Right ventricle myocardium inferior (tissue), 1 donor: ENCODE results near the gene FLNA. TPM values are rescaled to one million over a fixed set of nuclear protein-coding genes. Genes with fewer than 3 reads are reported as not detected.
"Not testable (repeated sequence)": the region's sequence is repeated elsewhere in the genome, so short reads cannot be mapped to it uniquely, and the experiment has no call there.

Experiments used
- ATAC-seq: fragments of 200-7000 bp; cut with Tn5 transposase; one replicate; pipeline ENCODE4 v1.9.1; 2020; ENCODE audit warnings: mild to moderate bottlenecking, moderate library complexity
- DNase-seq: peaks from one replicate; pipeline ENCODE4 v3.0.0; 2021; ENCODE audit errors: missing footprints
- intact Hi-C: fragments of 100-400 bp; cut with DNase I; formaldehyde crosslinking; loops from one replicate; pipeline ENCODE4 v1.11.0; 2022
- total RNA-seq: library from RNA; stranded (reverse); fragmentation: NEBNext Ultra II Directional; extraction: Animal tissue kit (Norgen Biotek cat#: 25700); gene quantifications from one replicate; pipeline ENCODE4 v1.2.1, GENCODE V29; 2021
- donor health status: DM: no; HTN: yes; CAD: no; lungs with severe emphysema.

FLNA gene
- total RNA-seq, 1 donor from 2014 or later: 253 TPM

DNA sequence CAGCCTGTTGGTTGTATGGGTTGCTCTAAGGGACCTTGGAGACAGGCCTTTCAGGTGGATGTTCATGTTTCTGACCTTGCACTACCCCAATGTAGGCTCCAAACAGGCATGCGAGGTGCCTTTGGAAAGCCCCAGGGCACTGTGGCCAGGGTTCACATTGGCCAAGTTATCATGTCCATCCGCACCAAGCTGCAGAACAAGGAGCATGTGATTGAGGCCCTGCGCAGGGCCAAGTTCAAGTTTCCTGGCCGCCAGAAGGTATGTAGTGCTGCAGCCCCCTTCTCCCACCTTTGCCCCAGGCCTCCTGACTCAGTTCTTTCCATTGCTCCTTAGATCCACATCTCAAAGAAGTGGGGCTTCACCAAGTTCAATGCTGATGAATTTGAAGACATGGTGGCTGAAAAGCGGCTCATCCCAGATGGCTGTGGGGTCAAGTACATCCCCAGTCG is 26.0 kb upstream of the FLNA start:
- DNase-seq, ATAC-seq, intact Hi-C loops: not testable (repeated sequence)

- ATAC-seq: no peak
- intact Hi-C loops: loop anchor here (1.0 kb wide), 1 partner anchor 10 kb away; the partner anchor contains the start of gene DNASE1L1
- DNase-seq: no peak
These were observed 25.3 kb upstream of the FLNA start for GRCh38 chrX:154399527-154400368.

DNA sequence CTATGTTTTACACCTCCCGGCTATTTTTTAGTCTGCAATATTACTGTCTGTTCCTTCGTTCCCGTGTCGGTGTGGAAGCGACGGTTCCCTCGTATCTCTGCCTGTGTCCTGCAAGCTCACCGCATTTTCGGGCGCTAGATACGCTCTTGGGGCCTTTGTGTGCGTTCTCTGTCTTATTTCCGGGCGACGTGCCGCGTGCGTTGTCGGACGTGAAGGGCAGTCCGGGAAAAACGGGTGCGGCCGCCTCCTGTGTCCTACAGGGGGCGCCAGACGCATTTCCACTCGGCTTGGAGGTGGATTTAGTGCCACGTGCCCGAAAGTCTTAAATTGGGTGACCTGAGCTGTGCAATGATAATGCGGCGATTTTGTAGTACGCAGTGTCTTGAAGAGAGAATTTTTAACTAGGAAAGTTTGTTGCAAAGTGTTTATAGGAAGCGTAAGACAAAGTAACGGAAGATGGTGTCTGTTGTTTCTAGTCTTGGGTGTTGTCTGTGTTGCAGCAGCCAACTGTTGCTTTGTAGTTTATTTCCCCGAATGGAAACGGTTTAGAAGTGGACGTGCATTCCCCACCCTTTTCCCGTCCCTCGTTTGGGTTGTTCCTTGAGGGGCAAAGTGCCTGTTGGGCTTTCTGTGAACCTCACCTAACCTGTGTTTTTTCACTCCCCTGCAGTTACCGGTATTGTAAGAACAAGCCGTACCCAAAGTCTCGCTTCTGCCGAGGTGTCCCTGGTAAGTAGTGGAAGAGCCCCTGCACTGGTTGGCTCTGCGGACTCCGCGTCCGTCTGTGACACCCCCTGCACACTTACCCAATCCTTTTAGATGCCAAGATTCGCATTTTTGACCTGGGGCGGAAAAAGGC is 24.5 kb upstream of the FLNA start:
- DNase-seq (peak; percentile 94), ATAC-seq (peak; percentile 55)
- intact Hi-C loops: loop anchor here (1.0 kb wide), 1 partner anchor 10 kb away; the partner anchor contains the start of gene DNASE1L1

DNA sequence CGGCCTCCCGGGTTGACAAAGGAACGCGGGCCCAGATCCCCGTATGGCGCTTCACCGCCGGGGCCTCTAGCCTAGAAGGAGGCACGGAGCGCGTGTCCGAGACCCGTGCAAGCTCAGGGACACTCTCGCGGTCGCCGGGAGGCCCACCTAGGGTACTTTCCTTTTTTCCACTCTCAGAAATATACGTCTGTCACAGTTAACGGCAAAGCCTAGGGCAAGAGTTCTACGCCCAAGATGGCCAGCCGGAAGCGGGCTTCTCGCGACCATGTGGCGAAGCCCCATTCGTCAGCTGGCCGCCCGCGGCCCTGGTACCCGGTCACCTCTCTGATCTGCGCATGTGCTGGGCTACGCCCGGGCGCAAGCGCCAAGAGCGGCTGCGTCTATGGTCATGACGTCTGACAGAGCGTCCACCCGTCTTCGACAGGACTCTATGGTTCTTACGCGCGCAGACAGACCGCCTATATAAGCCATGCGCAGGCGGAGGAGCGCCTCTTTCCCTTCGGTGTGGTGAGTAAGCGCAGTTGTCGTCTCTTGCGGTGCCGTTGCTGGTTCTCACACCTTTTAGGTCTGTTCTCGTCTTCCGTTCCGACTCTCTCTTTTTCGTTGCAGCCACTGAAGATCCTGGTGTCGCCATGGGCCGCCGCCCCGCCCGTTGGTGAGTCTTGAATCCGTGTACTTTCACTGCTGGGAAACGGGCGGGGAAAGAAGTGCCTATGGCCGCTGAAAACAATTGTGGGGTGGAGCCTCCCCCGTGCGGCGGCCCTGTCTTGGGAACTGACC is 23.6 kb upstream of the FLNA start, which contains the start of gene RPL10:
RPL10 (plus strand) TSS at position 490 of the 780 bp plus-strand sequence; CDS start at position 633, 143 bp downstream.
- peak; percentile 92 for ATAC-seq
- peak; percentile 97 for DNase-seq
- intact Hi-C loops: no loop called here

GRCh38 chrX:154396973-154397887 is 22.8 kb upstream of the FLNA start:
- intact Hi-C loops: no loop called here
- DNase-seq (peak; percentile 86), ATAC-seq (peak; percentile 88)

- ATAC-seq, intact Hi-C loops, DNase-seq: not testable (repeated sequence)
These were observed 21.9 kb upstream of the FLNA start for GRCh38 chrX:154396363-154396762.

- ATAC-seq: peak; percentile 93
- intact Hi-C loops: loop anchor here (10.0 kb wide), 1 partner anchor 375 kb away; the partner anchor contains the start of gene IRAK1
- DNase-seq: not testable (repeated sequence)
These were observed 15.6 kb upstream of the FLNA start for GRCh38 chrX:154389812-154390747.

GRCh38 chrX:154388649-154389048 is 14.2 kb upstream of the FLNA start:
- DNase-seq: not testable (repeated sequence)
- intact Hi-C loops: loop anchor here (10.0 kb wide), 1 partner anchor 374 kb away; the partner anchor contains the start of gene IRAK1
- peak; percentile 0 for ATAC-seq

- peak; percentile 19 for ATAC-seq
- DNase-seq: not testable (repeated sequence)
These were observed 13.7 kb upstream of the FLNA start for GRCh38 chrX:154388094-154388493.

DNA sequence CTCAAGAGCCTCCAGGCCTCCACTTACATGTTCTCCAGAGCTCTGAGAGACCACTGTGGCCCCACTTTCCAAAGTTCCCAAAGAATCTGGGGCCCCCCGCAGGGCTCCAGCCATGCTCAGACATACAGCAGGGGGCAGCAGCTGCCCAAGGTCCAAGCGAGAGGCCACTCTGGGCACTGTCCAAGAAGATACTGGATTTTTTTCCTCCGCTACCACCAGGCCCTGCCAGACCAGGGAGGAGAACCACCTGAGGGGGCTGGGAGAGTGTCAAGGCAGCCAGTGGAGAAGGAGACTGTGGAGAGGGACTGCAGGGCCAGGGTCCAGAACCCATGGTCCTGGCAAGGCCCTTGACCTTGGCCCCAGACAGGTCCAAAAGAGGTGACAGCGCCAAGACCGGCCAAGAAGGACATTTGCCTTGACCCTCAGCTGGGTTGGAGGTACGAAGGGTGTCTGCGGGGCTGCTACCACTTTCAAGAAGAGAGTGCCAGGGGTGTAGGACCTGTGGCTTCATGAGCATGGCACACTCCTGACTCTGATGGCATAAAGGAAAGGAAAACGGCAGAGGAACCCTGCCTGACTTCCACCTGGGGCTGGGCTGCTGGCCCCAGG is 10.0 kb upstream of the FLNA start:
- DNase-seq: no peak
- intact Hi-C loops: loop anchor here (10.0 kb wide), 1 partner anchor 370 kb away; the partner anchor contains the start of gene IRAK1
- no peak for ATAC-seq

More at GRCh38 chrX:154388094-154388493, 13.7 kb upstream of the FLNA start:
- intact Hi-C loops: loop anchor here (10.0 kb wide), 1 partner anchor 373 kb away; the partner anchor contains the start of gene IRAK1

DNA sequence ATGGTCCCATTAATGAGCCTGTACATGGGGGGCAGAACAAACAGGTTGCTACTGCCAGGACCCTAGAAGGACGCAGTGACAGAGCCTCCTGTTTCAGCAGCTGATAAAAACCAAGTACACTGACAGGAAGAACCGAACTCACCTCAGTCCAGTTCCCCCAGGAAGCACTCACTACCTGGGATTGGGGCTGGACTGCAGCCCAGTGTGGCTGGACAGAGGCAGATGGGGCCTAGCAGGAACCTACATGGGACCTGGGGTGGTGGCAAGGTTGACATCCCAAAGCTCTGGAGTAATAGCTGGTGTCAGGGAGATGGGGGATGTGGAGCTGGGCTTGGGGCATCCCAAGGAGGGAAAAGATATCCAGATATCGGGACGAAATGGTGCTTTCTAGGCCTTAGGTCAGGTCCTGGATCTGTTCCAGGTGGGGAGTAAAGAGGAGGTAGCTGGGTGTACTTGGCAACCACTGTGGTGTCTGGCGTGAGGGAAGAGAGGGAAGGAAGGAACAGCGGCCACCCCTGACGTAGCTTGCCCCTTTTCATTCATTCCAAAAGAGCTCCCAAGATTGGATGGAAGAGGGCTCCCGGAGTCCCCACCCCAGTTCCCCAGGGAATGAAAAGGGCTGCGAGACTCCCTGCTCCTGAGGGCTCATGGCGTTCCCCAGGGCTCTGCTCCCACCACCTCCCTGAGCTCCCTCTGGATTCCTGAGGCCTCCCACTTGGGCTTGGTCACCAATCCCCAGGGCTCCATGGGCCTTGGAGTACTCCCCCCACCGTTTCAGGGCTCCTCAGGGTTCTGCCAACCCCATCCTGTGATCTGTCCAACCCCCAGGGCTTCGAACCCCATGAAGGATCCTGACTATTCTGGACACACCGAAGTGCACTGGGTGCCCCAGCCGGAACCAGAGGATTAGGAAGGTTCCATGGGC is 9.2 kb upstream of the FLNA start:
- intact Hi-C loops: loop anchor here (10.0 kb wide), 1 partner anchor 369 kb away; the partner anchor contains the start of gene IRAK1
- no peak for DNase-seq
- no peak for ATAC-seq

DNA sequence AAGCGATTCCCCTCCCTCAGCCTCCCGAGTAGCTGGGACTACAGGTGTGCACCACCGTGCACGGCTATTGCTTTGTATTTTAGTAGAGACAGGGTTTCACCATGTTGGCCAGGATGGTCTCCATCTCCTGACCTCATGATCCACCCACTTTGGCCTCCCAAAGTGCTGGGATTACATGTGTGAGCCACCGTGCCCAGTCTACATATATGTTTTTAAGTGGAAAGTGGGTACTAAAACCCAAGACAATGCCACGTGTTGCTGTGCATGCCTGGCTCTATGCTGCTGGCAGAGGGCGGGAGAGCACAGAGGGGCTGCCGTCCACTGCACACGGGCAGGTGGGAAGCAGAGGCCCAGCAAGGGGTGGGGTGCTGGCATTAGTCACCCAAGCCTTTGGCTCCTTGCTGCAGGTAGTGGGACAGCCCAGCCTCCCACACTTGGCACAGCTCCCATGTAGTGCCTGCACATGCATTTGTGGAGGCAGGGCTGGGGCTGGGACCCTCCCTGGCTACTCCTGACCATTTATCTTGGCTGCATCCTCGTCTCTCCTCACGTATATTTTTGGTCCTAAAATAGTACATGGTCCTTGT is 8.1 kb upstream of the FLNA start:
- DNase-seq (no peak), ATAC-seq (no peak)
- intact Hi-C loops: loop anchor here (10.0 kb wide), 1 partner anchor 368 kb away; the partner anchor contains the start of gene IRAK1

DNA sequence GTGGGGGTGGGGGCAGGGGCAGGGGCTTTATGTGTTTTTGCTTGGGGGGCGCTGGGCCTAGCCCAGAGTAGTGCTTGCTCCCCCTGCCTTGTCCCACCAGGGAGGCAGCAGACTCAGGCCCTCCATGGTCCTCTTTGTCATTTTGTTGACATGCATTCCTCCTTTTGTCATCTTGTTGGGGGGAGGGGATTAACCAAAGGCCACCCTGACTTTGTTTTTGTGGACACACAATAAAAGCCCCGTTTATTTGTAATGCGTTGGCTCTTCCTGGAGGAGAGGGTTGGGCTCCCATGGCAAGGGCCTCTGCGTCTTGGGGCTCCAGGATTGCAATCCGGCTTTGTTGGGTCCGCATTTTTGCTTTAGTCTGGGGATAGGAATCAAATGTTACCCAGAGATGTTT is 6.8 kb upstream of the FLNA start:
- intact Hi-C loops: loop anchor here (10.0 kb wide), 1 partner anchor 366 kb away; the partner anchor contains the start of gene IRAK1
- ATAC-seq: no peak
- DNase-seq: no peak

DNA sequence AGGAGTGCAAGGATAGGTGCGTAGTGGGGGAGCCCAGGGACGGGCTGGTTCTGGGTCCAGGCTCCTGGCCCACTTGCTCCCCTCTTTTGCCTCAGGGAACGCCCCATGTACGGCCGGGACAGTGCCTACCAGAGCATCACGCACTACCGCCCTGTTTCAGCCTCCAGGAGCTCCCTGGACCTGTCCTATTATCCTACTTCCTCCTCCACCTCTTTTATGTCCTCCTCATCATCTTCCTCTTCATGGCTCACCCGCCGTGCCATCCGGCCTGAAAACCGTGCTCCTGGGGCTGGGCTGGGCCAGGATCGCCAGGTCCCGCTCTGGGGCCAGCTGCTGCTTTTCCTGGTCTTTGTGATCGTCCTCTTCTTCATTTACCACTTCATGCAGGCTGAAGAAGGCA is 6.4 kb upstream of the FLNA start:
- intact Hi-C loops: loop anchor here (10.0 kb wide), 1 partner anchor 366 kb away; the partner anchor contains the start of gene IRAK1
- DNase-seq (peak; percentile 9), ATAC-seq (no peak)
